Endothelial cell of umbilical vein (primary cell): Measurements from ENCODE around the gene LYZL1. TPM values are rescaled to one million over a fixed set of nuclear protein-coding genes. Genes with fewer than 3 reads are reported as not detected.

Source experiments
- BruUV-seq: library from RNA; stranded (reverse); fragments of 400-500 nt; replicated peaks from 2 replicates; lab custom pipeline; 2021; lab: Mats Ljungman, UMichigan
- CTCF ChIA-PET: fragments of 300-600, 350-600 bp; sonication (Branson Sonifier 250); formaldehyde crosslinking; loops from one replicate; lab custom pipeline; 2021; ENCODE audit warnings: antibody characterized with exemption, inconsistent platforms; lab: Charles Lee
- POLR2A ChIA-PET: fragments of 300-600, 350-600 bp; sonication (Branson Sonifier 250); formaldehyde crosslinking; loops from one replicate; lab custom pipeline; 2021; ENCODE audit warnings: antibody characterized with exemption, inconsistent platforms; lab: Charles Lee
- DNase-seq: peaks from one replicate; pipeline ENCODE4 v3.0.0-alpha.2; 2011; ENCODE audit warnings: low read depth, low spot score
- FAIRE-seq: peaks from 2 replicates; lab custom pipeline; 2011; peaks lifted over from hg19 to GRCh38; lab: Jason Lieb, UNC
- H2AFZ ChIP-seq: 2 replicates; pipeline ENCODE4 v1.6.0; 2012; ENCODE audit warnings: low read depth, low read length, control low read depth, inconsistent platforms
- H3K27ac ChIP-seq: 2 replicates; pipeline ENCODE4 v1.5.1; 2011; ENCODE audit warnings: low read depth, mild to moderate bottlenecking, control low read depth, low read length, moderate library complexity; ENCODE audit not compliant: insufficient read depth
- H3K27me3 ChIP-seq, 2 experiments: 2 replicates each; pipeline versions ENCODE4 v1.6.0 to v1.6.1; 2011; ENCODE audit warnings: low read length in 2 of 2, mixed read lengths in 1 of 2; ENCODE audit not compliant: control insufficient read depth in 2 of 2, insufficient read depth in 2 of 2
- H3K36me3 ChIP-seq, 2 experiments: 2 replicates in 1 of 2; 3 replicates in 1 of 2; pipeline ENCODE4 v1.5.1; 2011; ENCODE audit warnings: low read length in 2 of 2, mild to moderate bottlenecking in 1 of 2, moderate library complexity in 1 of 2; ENCODE audit not compliant: control insufficient read depth in 2 of 2, insufficient read depth in 2 of 2; ENCODE audit errors: extremely low read depth in 1 of 2
- H3K4me1 ChIP-seq: 3 replicates; pipeline ENCODE4 v1.5.1; 2011; ENCODE audit warnings: mild to moderate bottlenecking, low read length; ENCODE audit not compliant: control insufficient read depth, insufficient read depth; ENCODE audit errors: extremely low read depth
- H3K4me2 ChIP-seq: 2 replicates; pipeline ENCODE4 v1.6.1; 2011; ENCODE audit warnings: low read length, control low read depth, mixed read lengths; ENCODE audit not compliant: insufficient read depth
- H3K4me3 ChIP-seq, 3 experiments: fragments of 200-600 bp in 1 of 3; sonication (generic), shearing (Covaris generic) in 1 of 3; replicated peaks in 1 of 3; 2 replicates each; pipeline ENCODE4 v1.5.1; 2011 to 2016; ENCODE audit warnings: control low read depth in 3 of 3, low read length in 3 of 3, mild to moderate bottlenecking in 2 of 3, inconsistent platforms in 1 of 3, low read depth in 1 of 3, moderate library complexity in 1 of 3; ENCODE audit not compliant: insufficient read depth in 1 of 3
- H3K79me2 ChIP-seq: 2 replicates; pipeline ENCODE4 v1.6.0; 2012; ENCODE audit warnings: low read length, inconsistent platforms; ENCODE audit not compliant: control insufficient read depth, insufficient read depth
- H3K9ac ChIP-seq: replicated peaks from 2 replicates; pipeline ENCODE3; 2011; ENCODE audit warnings: low read length, control low read depth; ENCODE audit not compliant: insufficient read depth; ENCODE audit errors: extremely low read depth
- H3K9me1 ChIP-seq: replicated peaks from 3 replicates; pipeline ENCODE4 v1.6.0; 2011; ENCODE audit warnings: mild to moderate bottlenecking, low read length; ENCODE audit not compliant: control insufficient read depth, insufficient read depth; ENCODE audit errors: extremely low read depth
- H3K9me3 ChIP-seq: replicated peaks from 2 replicates; pipeline ENCODE4 v1.5.1; 2012; ENCODE audit warnings: low read length, inconsistent platforms; ENCODE audit not compliant: control insufficient read depth, insufficient read depth
- H4K20me1 ChIP-seq: replicated peaks from 2 replicates; pipeline ENCODE3; 2011; ENCODE audit warnings: mild to moderate bottlenecking, low read length; ENCODE audit not compliant: control insufficient read depth, insufficient read depth; ENCODE audit errors: extremely low read depth
- EZH2 ChIP-seq: IDR thresholded peaks from 2 replicates; pipeline ENCODE4 v1.6.1; 2012; ENCODE audit warnings: borderline replicate concordance, low read depth, mild to moderate bottlenecking, moderate library complexity, low read length, inconsistent platforms; ENCODE audit not compliant: severe bottlenecking
- FOS ChIP-seq: IDR thresholded peaks from 2 replicates; pipeline ENCODE4 v1.6.1; 2011; ENCODE audit warnings: mild to moderate bottlenecking, low read length, moderate library complexity, borderline replicate concordance; ENCODE audit not compliant: insufficient read depth
- GATA2 ChIP-seq: IDR thresholded peaks from 2 replicates; pipeline ENCODE4 v1.7.0; 2011; ENCODE audit warnings: low read depth, mild to moderate bottlenecking, moderate library complexity, mixed read lengths, low read length; ENCODE audit not compliant: insufficient read length, insufficient read depth
- JUN ChIP-seq: IDR thresholded peaks from 2 replicates; pipeline ENCODE4 v1.6.1; 2011; ENCODE audit warnings: borderline replicate concordance, low read depth; ENCODE audit not compliant: insufficient read length, insufficient read depth
- MYC ChIP-seq: IDR thresholded peaks from one replicate; pipeline ENCODE4 v1.6.1; 2011; ENCODE audit warnings: mild to moderate bottlenecking, low read depth, low read length
- POLR2A ChIP-seq: IDR thresholded peaks from 2 replicates; pipeline ENCODE4 v1.6.1; 2012; ENCODE audit warnings: low read depth, mild to moderate bottlenecking, control low read depth, low read length
- POLR2AphosphoS5 ChIP-seq: IDR thresholded peaks from 2 replicates; pipeline ENCODE4 v1.6.1; 2012; ENCODE audit warnings: low read depth, mild to moderate bottlenecking, control low read depth, low read length, moderate library complexity; ENCODE audit not compliant: insufficient read depth
- dilution Hi-C: fragments of 300-500 bp; cut with MboI; formaldehyde crosslinking; loops from one replicate; pipeline ENCODE4 v1.15.0; 2019; ENCODE audit warnings: low sequenced_read_pairs; ENCODE audit not compliant: extremely low pct_ligation_motif_present
- intact Hi-C: fragments of 100-400 bp; cut with micrococcal nuclease; formaldehyde crosslinking; loops from one replicate; pipeline ENCODE4 v1.10.0; 2022
- polyA plus RNA-seq, 4 experiments: library from polyadenylated mRNA; depleted of rRNA in 3 of 4; stranded (reverse) in 3 of 4; unstranded in 1 of 4; fragments of >200 nt; gene quantifications; 2 replicates each; pipeline versions ENCODE4 v1.2.1 to v1.2.3, GENCODE V29; 2011 to 2012; ENCODE audit warnings: missing spikeins in 1 of 4
- total RNA-seq: library from RNA; stranded (reverse); gene quantifications from 2 replicates; pipeline ENCODE4 v1.2.3, GENCODE V29; 2021
- TF ChIP-seq, protein P1 (sequence below): IDR thresholded peaks from 2 replicates; pipeline ENCODE4 v1.6.1; 2011; ENCODE audit not compliant: insufficient read depth, insufficient read length
- TF ChIP-seq, protein P2 (sequence below), 2 donors: IDR thresholded peaks; 1 replicate in 1 of 2; 2 replicates in 1 of 2; pipeline ENCODE4 v1.5.1; 2011; ENCODE audit warnings: low read length in 2 of 2, mild to moderate bottlenecking in 2 of 2, moderate library complexity in 2 of 2, control low read depth in 1 of 2, inconsistent platforms in 1 of 2, low read depth in 1 of 2; ENCODE audit not compliant: insufficient read depth in 1 of 2; ENCODE audit errors: extremely low read depth in 1 of 2

Gene LYZL1
- total and polyA plus RNA-seq, 2 donors (not counting 3 experiments of a cell fraction or from before 2014, with no cell fraction given): not detected

DNA sequence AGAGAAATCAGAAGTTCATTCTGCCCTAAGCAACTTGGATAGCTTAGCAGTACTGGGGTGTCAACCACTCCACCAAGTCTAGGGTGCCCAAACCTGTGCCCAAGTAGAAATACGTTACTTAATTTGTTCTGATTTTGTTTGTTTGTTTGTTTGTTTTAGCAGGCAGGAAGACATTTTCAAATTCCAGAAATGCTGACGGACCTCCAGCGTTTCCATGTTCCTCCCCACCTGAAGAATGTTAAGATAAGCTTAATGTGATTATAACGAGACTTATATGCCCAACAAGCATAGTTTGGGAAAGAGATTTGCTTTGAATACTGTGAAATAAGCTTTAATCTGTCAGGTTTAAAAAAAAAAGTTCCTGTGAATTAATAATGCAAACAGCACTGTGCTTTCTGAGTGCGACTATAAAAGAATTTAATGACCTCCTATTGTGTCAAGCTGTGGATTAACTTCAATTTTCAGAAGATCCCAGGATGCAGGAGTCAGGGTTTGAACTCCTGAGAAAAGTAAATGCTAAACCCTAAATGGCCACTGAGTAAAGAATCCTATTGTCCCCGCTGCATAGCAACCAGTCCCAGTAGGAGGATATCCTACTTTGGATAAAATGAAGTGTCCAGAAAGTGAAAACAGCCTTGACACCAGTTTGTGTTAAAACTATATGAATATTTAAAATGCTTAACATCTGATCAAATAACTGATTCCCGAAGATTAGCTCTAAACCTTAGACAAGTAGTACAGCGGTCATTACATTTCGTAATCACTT, 56.5 kb downstream of the LYZL1 start:
- H4K20me1 ChIP-seq: no peaks in the 10 kb centered on the region
- FAIRE-seq (no peak), DNase-seq (no peak)
- H3K9me3 ChIP-seq: no peaks in the 10 kb centered on the region
- no peak overlapping the region for H3K9ac ChIP-seq
- H3K36me3 ChIP-seq: no peaks in the 10 kb centered on the region
- H3K4me2 ChIP-seq: no peak overlapping the region
- no peak overlapping the region for H3K4me3 ChIP-seq
- no peak overlapping the region for H3K27ac ChIP-seq
- no peaks in the 10 kb centered on the region for H3K79me2 ChIP-seq
- dilution Hi-C loops: no loop called here
- peaks cover 10 to 14% of the 10 kb centered on the region in 2 experiments for H3K27me3 ChIP-seq
- no TSS peak for BruUV-seq
- peaks cover 2% of the 10 kb centered on the region for H3K4me1 ChIP-seq
- no peaks in the 10 kb centered on the region for H3K9me1 ChIP-seq
- ChIA-PET CTCF (interaction anchor here (0.9 to 3.1 kb wide), 5 partner anchors 24 to 681 kb away, joined by 3 to 14 read pairs (median 4); no protein-coding TSS in a partner anchor), POLR2A (no interaction called here)
- H2AFZ ChIP-seq: no peak overlapping the region
- intact Hi-C loops: no loop called here
- TF ChIP-seq EZH2: no peak
- TF ChIP-seq, protein P1, sequence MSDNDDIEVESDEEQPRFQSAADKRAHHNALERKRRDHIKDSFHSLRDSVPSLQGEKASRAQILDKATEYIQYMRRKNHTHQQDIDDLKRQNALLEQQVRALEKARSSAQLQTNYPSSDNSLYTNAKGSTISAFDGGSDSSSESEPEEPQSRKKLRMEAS: no peak
- TF ChIP-seq MYC: no peak
- no peak for TF ChIP-seq FOS
- no peak for TF ChIP-seq POLR2A

DNA sequence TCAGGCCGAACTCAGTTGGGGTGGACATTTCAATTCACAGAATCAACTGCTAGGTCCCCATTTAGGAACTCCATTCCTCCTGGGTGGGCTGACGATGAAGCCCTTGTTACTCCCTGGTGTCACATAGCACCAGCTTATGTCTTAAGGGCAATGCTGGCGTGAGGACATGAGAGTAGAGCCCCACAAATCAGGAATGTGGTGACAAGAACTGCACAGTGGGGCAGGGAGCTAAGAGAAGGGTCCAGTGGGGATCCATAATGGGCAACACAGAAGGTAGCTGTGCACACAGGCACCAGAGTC, 57.0 kb downstream of the LYZL1 start:
- no peaks in the 10 kb centered on the region for H4K20me1 ChIP-seq
- BruUV-seq: no TSS peak
- no peak overlapping the region for H3K4me3 ChIP-seq
- H3K27ac ChIP-seq: no peak overlapping the region
- H3K79me2 ChIP-seq: no peaks in the 10 kb centered on the region
- H3K9me3 ChIP-seq: no peaks in the 10 kb centered on the region
- no peak overlapping the region for H3K9ac ChIP-seq
- no peak for FAIRE-seq
- dilution Hi-C loops: no loop called here
- ChIA-PET POLR2A (no interaction called here), CTCF (interaction anchor here (0.9 to 3.1 kb wide), 2 partner anchors 41 to 682 kb away, joined by 4 to 14 read pairs; no protein-coding TSS in a partner anchor)
- no peak for DNase-seq
- no peak overlapping the region for H3K4me2 ChIP-seq
- peaks cover 8 to 14% of the 10 kb centered on the region in 2 experiments for H3K27me3 ChIP-seq
- no peaks in the 10 kb centered on the region for H3K9me1 ChIP-seq
- intact Hi-C loops: no loop called here
- H2AFZ ChIP-seq: no peak overlapping the region
- H3K36me3 ChIP-seq: no peaks in the 10 kb centered on the region
- H3K4me1 ChIP-seq: peaks cover 2% of the 10 kb centered on the region
- TF ChIP-seq POLR2AphosphoS5 (no peak), POLR2A (no peak), EZH2 (no peak), FOS (no peak), GATA2 (no peak), JUN (no peak), MYC (no peak)
- TF ChIP-seq, protein P1: no peak
- TF ChIP-seq, protein P2, sequence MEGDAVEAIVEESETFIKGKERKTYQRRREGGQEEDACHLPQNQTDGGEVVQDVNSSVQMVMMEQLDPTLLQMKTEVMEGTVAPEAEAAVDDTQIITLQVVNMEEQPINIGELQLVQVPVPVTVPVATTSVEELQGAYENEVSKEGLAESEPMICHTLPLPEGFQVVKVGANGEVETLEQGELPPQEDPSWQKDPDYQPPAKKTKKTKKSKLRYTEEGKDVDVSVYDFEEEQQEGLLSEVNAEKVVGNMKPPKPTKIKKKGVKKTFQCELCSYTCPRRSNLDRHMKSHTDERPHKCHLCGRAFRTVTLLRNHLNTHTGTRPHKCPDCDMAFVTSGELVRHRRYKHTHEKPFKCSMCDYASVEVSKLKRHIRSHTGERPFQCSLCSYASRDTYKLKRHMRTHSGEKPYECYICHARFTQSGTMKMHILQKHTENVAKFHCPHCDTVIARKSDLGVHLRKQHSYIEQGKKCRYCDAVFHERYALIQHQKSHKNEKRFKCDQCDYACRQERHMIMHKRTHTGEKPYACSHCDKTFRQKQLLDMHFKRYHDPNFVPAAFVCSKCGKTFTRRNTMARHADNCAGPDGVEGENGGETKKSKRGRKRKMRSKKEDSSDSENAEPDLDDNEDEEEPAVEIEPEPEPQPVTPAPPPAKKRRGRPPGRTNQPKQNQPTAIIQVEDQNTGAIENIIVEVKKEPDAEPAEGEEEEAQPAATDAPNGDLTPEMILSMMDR (IDR thresholded peaks at IDR 0.05; ENCODE audit: extremely low read depth in 1 of 2, insufficient read depth in 1 of 2, low read depth in 1 of 2, low read length in 2 of 2): no peak
